IMR-90 (cell line): ENCODE data around the gene PLCD1. TPM values are rescaled to one million over a fixed set of nuclear protein-coding genes. Genes with fewer than 3 reads are reported as not detected.

Experiments
- ATAC-seq: fragments of 200-7000 bp; cut with Tn5 transposase; 2 replicates; pipeline ENCODE4 v1.9.1; 2020; ENCODE audit warnings: low read depth, mild to moderate bottlenecking, moderate library complexity
- BruUV-seq: library from RNA; stranded (reverse); fragments of 400-500 nt; replicated peaks from 2 replicates; lab custom pipeline; 2021; lab: Mats Ljungman, UMichigan
- CTCF ChIA-PET: fragments of 300-600 bp; formaldehyde crosslinking; extraction: SDS; loops from one replicate; lab custom pipeline; 2021; ENCODE audit warnings: antibody characterized with exemption; lab: Yijun Ruan, JAX
- POLR2A ChIA-PET: fragments of 300-600 bp; sonication (Branson Sonifier 250); formaldehyde crosslinking; loops from one replicate; lab custom pipeline; 2022; ENCODE audit warnings: antibody characterized with exemption; ENCODE audit not compliant: unreplicated experiment; lab: Charles Lee
- DNase-seq: peaks from one replicate; pipeline ENCODE4 v3.0.0; 2013
- H2AFZ ChIP-seq: replicated peaks from 2 replicates; pipeline ENCODE3; 2013; ENCODE audit warnings: low read length, mild to moderate bottlenecking; ENCODE audit not compliant: poor library complexity
- H2AK5ac ChIP-seq: 2 replicates; pipeline ENCODE4 v1.6.1; 2013; ENCODE audit warnings: low read depth, low read length, inconsistent platforms
- H2AK9ac ChIP-seq: replicated peaks from 2 replicates; pipeline ENCODE3; 2013; ENCODE audit warnings: mild to moderate bottlenecking, low read depth, low read length, moderate library complexity; ENCODE audit not compliant: poor library complexity
- H2BK120ac ChIP-seq: 2 replicates; pipeline ENCODE4 v1.6.1; 2013; ENCODE audit warnings: low read depth, low read length, inconsistent platforms
- H2BK15ac ChIP-seq: 3 replicates; pipeline ENCODE4 v1.6.1; 2013; ENCODE audit warnings: low read depth, low read length, inconsistent platforms
- H2BK20ac ChIP-seq: 2 replicates; pipeline ENCODE4 v1.6.1; 2013; ENCODE audit warnings: low read depth, mild to moderate bottlenecking, inconsistent platforms, low read length, moderate library complexity
- H2BK5ac ChIP-seq: 2 replicates; pipeline ENCODE4 v1.6.1; 2013; ENCODE audit warnings: mild to moderate bottlenecking, low read depth, low read length, inconsistent platforms; ENCODE audit not compliant: poor library complexity, severe bottlenecking
- H3K14ac ChIP-seq: replicated peaks from 2 replicates; pipeline ENCODE4 v1.6.1; 2013; ENCODE audit warnings: low read depth, low read length, inconsistent platforms
- H3K18ac ChIP-seq: 2 replicates; pipeline ENCODE4 v1.6.1; 2013; ENCODE audit warnings: low read depth, low read length, control low read depth
- H3K23ac ChIP-seq: 2 replicates; pipeline ENCODE4 v1.6.1; 2013; ENCODE audit warnings: low read depth, low read length, inconsistent platforms
- H3K27ac ChIP-seq: 2 replicates; pipeline ENCODE4 v1.5.1; 2013; ENCODE audit warnings: mild to moderate bottlenecking, control low read depth, low read length; ENCODE audit not compliant: insufficient read depth
- H3K27me3 ChIP-seq: 2 replicates; pipeline ENCODE4 v1.6.1; 2013; ENCODE audit warnings: low read length; ENCODE audit not compliant: control insufficient read depth, insufficient read depth
- H3K36me3 ChIP-seq: 2 replicates; pipeline ENCODE4 v1.6.1; 2013; ENCODE audit warnings: low read length, mixed read lengths; ENCODE audit not compliant: control insufficient read depth, insufficient read depth
- H3K4ac ChIP-seq: 2 replicates; pipeline ENCODE4 v1.6.1; 2013; ENCODE audit warnings: low read depth, low read length, inconsistent platforms
- H3K4me1 ChIP-seq: 2 replicates; pipeline ENCODE4 v1.6.1; 2013; ENCODE audit warnings: low read length, mixed read lengths; ENCODE audit not compliant: control insufficient read depth, insufficient read depth
- H3K4me2 ChIP-seq: 2 replicates; pipeline ENCODE4 v1.6.1; 2013; ENCODE audit warnings: low read depth, mild to moderate bottlenecking, control low read depth, low read length, moderate library complexity
- H3K4me3 ChIP-seq: 2 replicates; pipeline ENCODE4 v1.5.1; 2013; ENCODE audit warnings: low read depth, mild to moderate bottlenecking, control low read depth, low read length, moderate library complexity; ENCODE audit not compliant: insufficient read depth
- H3K56ac ChIP-seq: 2 replicates; pipeline ENCODE4 v1.6.1; 2013; ENCODE audit warnings: low read length, inconsistent platforms; ENCODE audit not compliant: insufficient read depth; ENCODE audit errors: extremely low read depth
- H3K79me1 ChIP-seq, 2 experiments: 2 replicates each; pipeline ENCODE4 v1.6.1; 2013; ENCODE audit warnings: low read length in 2 of 2, inconsistent platforms in 1 of 2, low read depth in 1 of 2
- H3K9ac ChIP-seq: 2 replicates; pipeline ENCODE4 v1.6.1; 2013; ENCODE audit warnings: low read depth, low read length, control low read depth
- H3K9me1 ChIP-seq: 2 replicates; pipeline ENCODE4 v1.6.1; 2013; ENCODE audit warnings: low read length, inconsistent platforms; ENCODE audit not compliant: insufficient read depth
- H3K9me3 ChIP-seq: 2 replicates; pipeline ENCODE4 v1.6.1; 2013; ENCODE audit warnings: low read length; ENCODE audit not compliant: control insufficient read depth, insufficient read depth
- H4K20me1 ChIP-seq: 2 replicates; pipeline ENCODE4 v1.6.1; 2013; ENCODE audit warnings: low read length, inconsistent platforms; ENCODE audit not compliant: insufficient read depth
- H4K5ac ChIP-seq: 2 replicates; pipeline ENCODE4 v1.6.1; 2013; ENCODE audit warnings: mild to moderate bottlenecking, low read depth, low read length, control low read depth
- H4K8ac ChIP-seq, 2 experiments: 2 replicates each; pipeline ENCODE4 v1.6.1; 2013; ENCODE audit warnings: low read depth in 2 of 2, low read length in 2 of 2, control low read depth in 1 of 2, inconsistent platforms in 1 of 2
- H4K91ac ChIP-seq: 2 replicates; pipeline ENCODE4 v1.6.1; 2013; ENCODE audit warnings: low read depth, low read length, inconsistent platforms; ENCODE audit not compliant: insufficient read depth
- BHLHE40 ChIP-seq: fragments of 150-350 bp; IDR thresholded peaks from 2 replicates; pipeline ENCODE4 v1.6.1; 2016; ENCODE audit warnings: mild to moderate bottlenecking, low read depth, low read length
- CEBPB ChIP-seq: IDR thresholded peaks from 2 replicates; pipeline ENCODE4 v1.6.1; 2012; ENCODE audit warnings: low read depth, low read length, improper control_type of control experiment
- CHD1 ChIP-seq: IDR thresholded peaks from 2 replicates; pipeline ENCODE4 v1.6.1; 2012; ENCODE audit warnings: low read depth, low read length, improper control_type of control experiment
- CTCF ChIP-seq: conservative IDR thresholded peaks from 2 replicates; pipeline ENCODE4 v1.5.1; 2012; ENCODE audit warnings: mild to moderate bottlenecking, low read depth, low read length, improper control_type of control experiment
- FOS ChIP-seq: fragments of 150-350 bp; IDR thresholded peaks from 2 replicates; pipeline ENCODE4 v1.6.1; 2016; ENCODE audit warnings: low read depth, low read length
- MAFK ChIP-seq: IDR thresholded peaks from 2 replicates; pipeline ENCODE4 v1.6.1; 2012; ENCODE audit warnings: low read depth, low read length, improper control_type of control experiment
- MAZ ChIP-seq: IDR thresholded peaks from 2 replicates; pipeline ENCODE4 v1.6.1; 2012; ENCODE audit warnings: low read depth, mild to moderate bottlenecking, low read length, improper control_type of control experiment, moderate library complexity, borderline replicate concordance
- MXI1 ChIP-seq: IDR thresholded peaks from 2 replicates; pipeline ENCODE4 v1.6.1; 2012; ENCODE audit warnings: low read depth, mild to moderate bottlenecking, low read length, moderate library complexity, borderline replicate concordance
- NFE2L2 ChIP-seq: fragments of 150-350 bp; IDR thresholded peaks from 2 replicates; pipeline ENCODE4 v1.6.1; 2016; ENCODE audit warnings: low read depth, mild to moderate bottlenecking, low read length
- POLR2A ChIP-seq: IDR thresholded peaks from 2 replicates; pipeline ENCODE4 v1.6.1; 2012; ENCODE audit warnings: mild to moderate bottlenecking, low read depth, low read length
- RAD21 ChIP-seq: IDR thresholded peaks from 2 replicates; pipeline ENCODE4 v1.6.1; 2012; ENCODE audit warnings: low read length, improper control_type of control experiment
- RCOR1 ChIP-seq: IDR thresholded peaks from 2 replicates; pipeline ENCODE4 v1.6.1; 2012; ENCODE audit warnings: mild to moderate bottlenecking, low read length, improper control_type of control experiment; ENCODE audit not compliant: insufficient replicate concordance
- RFX5 ChIP-seq: IDR thresholded peaks from 2 replicates; pipeline ENCODE4 v1.8.0; 2012; ENCODE audit warnings: low read depth, mild to moderate bottlenecking, low read length, moderate library complexity
- SMC3 ChIP-seq: fragments of 150-350 bp; IDR thresholded peaks from 2 replicates; pipeline ENCODE4 v1.6.1; 2016; ENCODE audit warnings: low read depth, mild to moderate bottlenecking, antibody characterized with exemption, low read length, moderate library complexity
- USF2 ChIP-seq: fragments of 150-350 bp; IDR thresholded peaks from 2 replicates; pipeline ENCODE4 v1.6.1; 2017; ENCODE audit warnings: mild to moderate bottlenecking, antibody characterized with exemption, low read length, low read depth
- whole genome bisulfite sequencing, 2 experiments: methylation state at CpG; one replicate each; pipeline versions ENCODE4 v1.1.5 to v1.1.7; 2013; ENCODE audit warnings: missing lambda C conversion rate in 2 of 2; ENCODE audit not compliant: insufficient read length in 1 of 2; ENCODE audit errors: extremely low coverage in 2 of 2; 5-methylcytosine and 5-hydroxymethylcytosine counted together
- dilution Hi-C: fragments of 300-500 bp; cut with HindIII; formaldehyde crosslinking; loops from one replicate; pipeline ENCODE4 v1.14.3; 2018; ENCODE audit warnings: low sequenced_read_pairs; ENCODE audit not compliant: unreplicated experiment
- in situ Hi-C: fragments of 300-500 bp; cut with MboI; formaldehyde crosslinking; loops from 3 replicates; pipeline ENCODE4 v1.14.3; 2019; ENCODE audit warnings: low sequenced_read_pairs, inconsistent platforms, mixed read lengths
- intact Hi-C: fragments of 100-400 bp; cut with micrococcal nuclease; formaldehyde crosslinking; loops from 2 replicates; pipeline ENCODE4 v1.10.0; 2022
- polyA plus RNA-seq, 3 experiments: library from polyadenylated mRNA; depleted of rRNA; stranded (reverse); fragments of >200 nt; gene quantifications; 2 replicates each; pipeline ENCODE4 v1.2.3, GENCODE V29; 2012; ENCODE audit warnings: low replicate concordance in 1 of 3
- total RNA-seq: library from RNA; depleted of rRNA; stranded (reverse); fragments of >200 nt; gene quantifications from 2 replicates; pipeline ENCODE4 v1.2.3, GENCODE V29; 2012
- TF ChIP-seq, protein P1 (sequence below): fragments of 150-350 bp; IDR thresholded peaks from 2 replicates; pipeline ENCODE4 v1.6.1; 2016; ENCODE audit warnings: low read depth, mild to moderate bottlenecking, low read length, moderate library complexity, borderline replicate concordance

The PLCD1 gene
- total and polyA plus RNA-seq, 2 of the 4 experiments (the other 2 are of a cell fraction), result 14.9 to 16.3 TPM

- no peaks in the 10 kb centered on the region; the same call in 1 of the 2 replicates for H3K27me3 ChIP-seq
- peak overlapping the region; percentile 95 to 99 for H4K8ac ChIP-seq
- H2AK9ac ChIP-seq, result no peak overlapping the region
- H3K9ac ChIP-seq, result no peak overlapping the region
- no peak overlapping the region for H3K56ac ChIP-seq
- ATAC-seq, result no peak
- H3K4me3 ChIP-seq, result no peak overlapping the region
- TF ChIP-seq USF2 (no peak), MAZ (no peak), FOS (no peak), RFX5 (no peak), RCOR1 (no peak), CTCF (no peak), CHD1 (no peak), MAFK (no peak), SMC3 (no peak), NFE2L2 (no peak), POLR2A (no peak), MXI1 (no peak), RAD21 (no peak), CEBPB (no peak), BHLHE40 (no peak)
- TF ChIP-seq, protein P1, sequence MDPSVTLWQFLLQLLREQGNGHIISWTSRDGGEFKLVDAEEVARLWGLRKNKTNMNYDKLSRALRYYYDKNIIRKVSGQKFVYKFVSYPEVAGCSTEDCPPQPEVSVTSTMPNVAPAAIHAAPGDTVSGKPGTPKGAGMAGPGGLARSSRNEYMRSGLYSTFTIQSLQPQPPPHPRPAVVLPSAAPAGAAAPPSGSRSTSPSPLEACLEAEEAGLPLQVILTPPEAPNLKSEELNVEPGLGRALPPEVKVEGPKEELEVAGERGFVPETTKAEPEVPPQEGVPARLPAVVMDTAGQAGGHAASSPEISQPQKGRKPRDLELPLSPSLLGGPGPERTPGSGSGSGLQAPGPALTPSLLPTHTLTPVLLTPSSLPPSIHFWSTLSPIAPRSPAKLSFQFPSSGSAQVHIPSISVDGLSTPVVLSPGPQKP, result no peak
- no peaks in the 10 kb centered on the region for H3K9me3 ChIP-seq
- 47% methylated on average over 3 of the region's 6 CpGs; no CpG with 5 or more reads in 1 of the 2 experiments for WGBS, 2 experiments
- intact Hi-C loops, result no loop called here
- peaks cover 8% of the 10 kb centered on the region for H3K9me1 ChIP-seq
- ChIA-PET POLR2A (no interaction called here), CTCF (no interaction called here)
- no peak for DNase-seq
- H2BK15ac ChIP-seq, result no peak overlapping the region
- peaks cover 0 to 17% of the 10 kb centered on the region in 2 experiments; a peak in 1 of 4 replicates for H3K79me1 ChIP-seq
- peak overlapping the region; percentile 94 for H3K4ac ChIP-seq
- H4K91ac ChIP-seq, result peak overlapping the region; percentile 90; the same call in 1 of the 2 replicates
- H2AFZ ChIP-seq, result peak overlapping the region; percentile 99
- H3K27ac ChIP-seq, result no peak overlapping the region; the same call in 1 of the 2 replicates
- no TSS peak for BruUV-seq
- no peak overlapping the region for H2AK5ac ChIP-seq
- dilution Hi-C loops, result no loop called here
- H3K18ac ChIP-seq, result no peak overlapping the region
- H3K4me2 ChIP-seq, result peak overlapping the region; percentile 89; the same call in 1 of the 2 replicates
- in situ Hi-C loops, result no loop called here
- peak overlapping the region; percentile 79 for H3K23ac ChIP-seq
- H4K20me1 ChIP-seq, result no peaks in the 10 kb centered on the region
- peak overlapping the region; percentile 64; the same call in 1 of the 2 replicates for H2BK120ac ChIP-seq
- peaks cover 3% of the 10 kb centered on the region; the same call in 1 of the 2 replicates for H3K36me3 ChIP-seq
- H3K4me1 ChIP-seq, result peaks cover 6% of the 10 kb centered on the region
- peak overlapping the region; percentile 91; the same call in 1 of the 2 replicates for H3K14ac ChIP-seq
- no peak overlapping the region for H2BK20ac ChIP-seq
- H4K5ac ChIP-seq, result peak overlapping the region; percentile 97
- no peak overlapping the region for H2BK5ac ChIP-seq
Observed at GRCh38 chr3:37993460-37993819, 36.0 kb downstream of the PLCD1 start.
